ENCODE data around the gene JADE3. TPM values are rescaled to one million over a fixed set of nuclear protein-coding genes. Genes with fewer than 3 reads are reported as not detected.
A peak's percentile ranks its signal among the peaks of the same experiment; 100 is the strongest.

The JADE3 gene
- total and polyA plus RNA-seq, 2 experiments from 2014 or later: 6.0 to 8.6 TPM

GRCh38 chrX:46903458-46904242 lies 8.6 kb upstream of the JADE3 start:
- no peak overlapping the region for H3K27ac ChIP-seq
- H3K27me3 ChIP-seq: no peaks in the 10 kb centered on the region
- H3K4me1 ChIP-seq (ENCODE audit: low read depth): no peaks in the 10 kb centered on the region
- no peaks in the 10 kb centered on the region for H3K9me3 ChIP-seq (ENCODE audit: low read depth)
- H3K36me3 ChIP-seq: no peaks in the 10 kb centered on the region
- peak overlapping the region; percentile 23 for H3K4me3 ChIP-seq
- TF ChIP-seq, protein P1, sequence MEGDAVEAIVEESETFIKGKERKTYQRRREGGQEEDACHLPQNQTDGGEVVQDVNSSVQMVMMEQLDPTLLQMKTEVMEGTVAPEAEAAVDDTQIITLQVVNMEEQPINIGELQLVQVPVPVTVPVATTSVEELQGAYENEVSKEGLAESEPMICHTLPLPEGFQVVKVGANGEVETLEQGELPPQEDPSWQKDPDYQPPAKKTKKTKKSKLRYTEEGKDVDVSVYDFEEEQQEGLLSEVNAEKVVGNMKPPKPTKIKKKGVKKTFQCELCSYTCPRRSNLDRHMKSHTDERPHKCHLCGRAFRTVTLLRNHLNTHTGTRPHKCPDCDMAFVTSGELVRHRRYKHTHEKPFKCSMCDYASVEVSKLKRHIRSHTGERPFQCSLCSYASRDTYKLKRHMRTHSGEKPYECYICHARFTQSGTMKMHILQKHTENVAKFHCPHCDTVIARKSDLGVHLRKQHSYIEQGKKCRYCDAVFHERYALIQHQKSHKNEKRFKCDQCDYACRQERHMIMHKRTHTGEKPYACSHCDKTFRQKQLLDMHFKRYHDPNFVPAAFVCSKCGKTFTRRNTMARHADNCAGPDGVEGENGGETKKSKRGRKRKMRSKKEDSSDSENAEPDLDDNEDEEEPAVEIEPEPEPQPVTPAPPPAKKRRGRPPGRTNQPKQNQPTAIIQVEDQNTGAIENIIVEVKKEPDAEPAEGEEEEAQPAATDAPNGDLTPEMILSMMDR (IDR thresholded peaks at IDR 0.05; ENCODE audit: low read depth, low read length): peak; percentile 61
- DNase-seq (ENCODE audit: low read depth in 1 of 2, low spot score in 1 of 2): peak; percentile 76 to 77

- Histone ChIP-seq H3K4me1 (ENCODE audit: low read depth) (no peaks in the 10 kb centered on the region), H3K4me3 (no peak overlapping the region), H3K9me3 (ENCODE audit: low read depth) (no peaks in the 10 kb centered on the region), H3K27me3 (no peaks in the 10 kb centered on the region), H3K36me3 (no peaks in the 10 kb centered on the region), H3K27ac (no peak overlapping the region)
- DNase-seq (ENCODE audit: low read depth in 1 of 2, low spot score in 1 of 2): no peak
- TF ChIP-seq, protein P1 (IDR thresholded peaks at IDR 0.05; ENCODE audit: low read depth, low read length): no peak
These were observed 7.6 kb upstream of the JADE3 start for GRCh38 chrX:46904626-46905025.

DNA sequence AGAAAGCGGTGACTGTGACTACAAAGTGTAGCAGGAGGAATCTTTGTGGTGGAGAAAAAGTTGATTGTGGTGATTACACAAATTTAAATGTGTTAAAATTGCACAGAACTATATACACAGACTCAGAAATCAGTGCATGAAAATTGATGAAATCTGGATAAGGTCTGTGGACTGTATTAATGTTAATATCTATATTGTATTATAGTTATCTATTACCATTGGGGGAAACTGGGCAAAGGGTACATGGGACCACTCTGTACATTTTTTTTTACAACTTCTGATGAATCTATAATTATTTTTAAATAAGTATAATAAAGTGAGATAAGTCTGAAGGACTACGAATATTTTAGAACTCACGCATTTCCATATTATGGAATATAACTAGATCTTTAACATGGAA lies 1.8 kb upstream of the JADE3 start:
- Histone ChIP-seq H3K4me3 (no peak overlapping the region), H3K36me3 (no peaks in the 10 kb centered on the region), H3K27me3 (no peaks in the 10 kb centered on the region), H3K4me1 (ENCODE audit: low read depth) (no peaks in the 10 kb centered on the region), H3K9me3 (ENCODE audit: low read depth) (no peaks in the 10 kb centered on the region), H3K27ac (no peak overlapping the region)
- DNase-seq (ENCODE audit: low read depth in 1 of 2, low spot score in 1 of 2): no peak
- TF ChIP-seq, protein P1 (IDR thresholded peaks at IDR 0.05; ENCODE audit: low read depth, low read length): no peak

DNA sequence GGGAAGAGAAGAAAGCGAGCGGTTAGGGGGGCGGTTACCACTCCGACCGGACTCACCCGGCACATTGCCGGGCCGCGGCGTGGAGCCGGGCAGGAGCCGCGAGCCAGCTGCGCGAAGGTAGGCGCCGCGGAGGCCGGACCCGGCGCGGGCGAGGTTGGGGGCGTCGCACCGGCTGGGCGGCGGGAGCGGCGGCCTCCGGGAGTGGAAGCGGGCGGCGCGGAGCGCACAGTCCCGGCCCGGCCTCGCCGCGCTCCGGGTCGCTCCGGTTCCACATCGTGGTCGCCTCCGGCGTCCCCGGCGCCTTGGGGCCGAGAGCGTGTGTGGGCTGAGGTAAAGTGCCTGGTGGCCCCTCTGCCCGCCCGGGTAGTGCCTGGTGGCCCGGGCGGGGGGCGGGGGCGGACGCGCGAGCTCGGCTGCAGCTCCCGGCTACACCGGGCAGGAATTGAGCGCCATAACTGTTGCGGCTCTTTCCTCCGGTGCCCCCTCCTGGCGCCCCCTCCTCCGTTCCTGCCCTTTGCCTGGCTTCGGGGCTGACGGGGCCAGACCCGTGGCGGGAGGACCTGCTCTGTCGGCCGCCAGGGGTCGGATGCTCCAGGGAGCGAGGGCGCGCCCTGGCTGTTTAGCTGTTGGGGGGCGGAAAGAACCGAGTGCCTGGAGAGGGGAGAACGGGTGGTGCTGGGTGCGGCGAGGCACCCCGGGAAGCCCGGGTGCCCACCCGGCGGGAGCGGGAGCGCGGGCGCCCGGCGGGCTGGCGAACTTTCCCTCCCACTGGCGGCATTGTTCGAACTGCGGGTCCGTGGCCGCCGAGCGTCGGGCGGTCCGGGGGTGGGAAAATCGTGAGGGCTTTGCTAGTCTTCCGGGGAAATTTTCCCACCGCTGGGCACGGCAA lies 626 bp downstream of the JADE3 start:
- Histone ChIP-seq H3K36me3 (no peaks in the 10 kb centered on the region), H3K27me3 (no peaks in the 10 kb centered on the region), H3K9me3 (ENCODE audit: low read depth) (peaks cover 4% of the 10 kb centered on the region), H3K27ac (peak overlapping the region; percentile 77), H3K4me3 (peak overlapping the region; percentile 94), H3K4me1 (ENCODE audit: low read depth) (no peaks in the 10 kb centered on the region)
- TF ChIP-seq, protein P1 (IDR thresholded peaks at IDR 0.05; ENCODE audit: low read depth, low read length): peak; percentile 58
- peak; percentile 55 to 65 for DNase-seq (ENCODE audit: low read depth in 1 of 2, low spot score in 1 of 2)

GRCh38 chrX:46913667-46914066 lies 1.4 kb downstream of the JADE3 start:
- Histone ChIP-seq H3K9me3 (ENCODE audit: low read depth) (peaks cover 4% of the 10 kb centered on the region), H3K36me3 (no peaks in the 10 kb centered on the region), H3K27me3 (no peaks in the 10 kb centered on the region), H3K4me1 (ENCODE audit: low read depth) (no peaks in the 10 kb centered on the region), H3K4me3 (peak overlapping the region; percentile 94), H3K27ac (no peak overlapping the region)
- TF ChIP-seq, protein P1 (IDR thresholded peaks at IDR 0.05; ENCODE audit: low read depth, low read length): no peak
- DNase-seq (ENCODE audit: low read depth in 1 of 2, low spot score in 1 of 2): peak; percentile 14 to 57
